GM19035 (cell line): ENCODE results near the gene PBXIP1.

Experiments used
- ATAC-seq: cut with Tn5 transposase; IDR thresholded peaks from one replicate; pipeline ENCODE4 v1.9.1; 2021; ENCODE audit not compliant: unreplicated experiment

The PBXIP1 gene

DNA sequence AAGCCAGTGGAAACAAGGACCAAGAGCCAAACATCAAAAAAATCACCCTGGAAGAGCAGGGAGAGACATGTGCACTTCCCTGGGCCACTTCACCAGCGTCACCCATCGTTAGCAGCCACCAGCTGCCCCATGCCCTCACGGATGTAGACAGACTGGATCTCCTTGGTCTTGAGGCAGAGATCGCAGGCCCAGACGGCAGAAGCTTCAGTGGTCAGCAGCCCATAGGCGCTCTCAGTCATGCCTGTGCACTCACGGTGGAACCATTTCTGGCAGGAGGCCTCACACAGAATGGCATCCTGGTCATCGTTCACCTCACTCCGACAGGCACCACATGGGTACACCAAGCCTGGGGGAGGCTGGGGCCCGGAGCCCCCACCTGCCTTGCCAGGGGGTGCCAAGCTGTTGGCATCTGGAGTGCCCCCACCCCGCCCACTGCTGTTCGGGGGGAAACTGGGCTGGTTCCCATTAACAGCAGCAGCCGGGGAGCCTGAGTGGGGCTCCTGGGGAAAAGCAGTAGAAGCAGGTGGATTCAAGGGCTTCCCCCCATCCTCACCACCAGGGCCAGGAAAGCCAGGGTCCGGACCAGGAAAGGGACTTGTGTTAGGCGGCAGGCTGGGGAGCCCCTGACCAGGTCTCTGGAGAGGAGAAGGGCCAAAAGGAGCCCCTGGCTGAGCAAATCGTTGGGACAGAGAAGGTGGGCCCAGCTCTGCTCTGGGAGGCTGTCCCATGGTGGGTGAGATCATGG lies 3.0 kb upstream of the PBXIP1 start:
- no peak for ATAC-seq

DNA sequence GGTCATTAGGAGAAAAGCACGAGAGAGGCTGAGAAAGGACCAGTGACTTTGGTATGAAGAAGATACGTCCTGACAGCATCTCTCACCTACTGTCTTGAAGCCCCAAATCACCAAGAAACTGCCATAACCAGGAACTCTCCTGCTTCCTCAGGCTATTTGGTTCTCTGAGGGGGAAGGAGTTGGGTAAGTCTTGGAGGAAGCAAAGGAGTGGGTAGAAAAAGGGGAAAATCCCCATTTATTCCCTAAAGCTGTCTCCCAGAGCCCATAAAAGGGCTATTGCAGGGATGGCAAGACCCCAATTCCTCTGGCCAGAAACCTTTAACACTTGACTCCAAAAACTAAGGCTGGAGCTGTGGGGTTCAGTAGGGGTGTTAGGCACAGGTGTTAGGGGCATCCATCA lies 2.1 kb upstream of the PBXIP1 start:
- ATAC-seq: no peak

DNA sequence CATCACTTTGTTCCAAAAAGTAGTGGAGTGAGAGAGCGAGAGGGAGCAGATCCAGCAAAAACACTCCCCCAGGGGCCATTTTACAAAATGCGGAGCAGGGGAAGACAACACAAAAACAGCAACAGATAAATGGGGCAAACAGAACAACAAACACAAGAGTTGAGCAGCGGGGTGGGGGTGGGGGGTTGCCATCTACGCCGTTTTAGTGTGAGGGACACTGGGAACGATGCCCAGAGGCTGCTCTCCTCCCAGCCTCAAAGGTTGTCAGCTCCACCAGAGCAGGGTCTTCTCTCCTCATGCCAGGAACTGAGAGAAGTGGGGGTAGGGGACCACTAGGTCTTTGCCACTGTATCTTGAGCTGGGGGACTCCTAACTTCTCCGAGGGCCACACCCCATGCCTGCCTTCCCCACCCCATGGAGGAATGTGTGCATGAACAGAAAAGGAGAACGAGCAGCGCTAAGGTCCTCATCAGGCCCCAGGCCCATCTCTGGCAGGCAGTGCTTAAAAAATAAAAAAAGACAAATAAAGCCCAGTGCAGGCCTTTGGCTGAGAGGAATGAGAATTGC lies 1.3 kb upstream of the PBXIP1 start:
- no peak for ATAC-seq

DNA sequence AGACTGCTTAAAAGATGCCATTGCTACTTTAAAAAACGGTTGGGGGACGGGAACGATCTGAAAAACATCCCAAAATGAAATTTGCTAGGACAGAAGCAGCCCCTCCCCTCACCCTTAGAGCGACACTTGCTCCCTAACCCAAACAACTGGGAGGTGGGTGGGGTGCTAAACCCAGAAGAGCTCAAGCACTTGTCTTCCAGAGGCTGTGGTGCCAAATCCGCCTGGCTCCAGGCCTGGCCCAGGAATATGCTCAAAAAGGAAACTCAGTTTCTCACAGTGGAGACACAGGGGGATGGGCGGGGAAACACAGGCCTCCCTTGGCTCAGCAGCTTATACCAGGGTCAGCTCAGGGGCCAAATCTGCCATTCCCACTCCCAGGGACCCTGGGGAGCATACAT lies 644 bp upstream of the PBXIP1 start:
- ATAC-seq: no peak

DNA sequence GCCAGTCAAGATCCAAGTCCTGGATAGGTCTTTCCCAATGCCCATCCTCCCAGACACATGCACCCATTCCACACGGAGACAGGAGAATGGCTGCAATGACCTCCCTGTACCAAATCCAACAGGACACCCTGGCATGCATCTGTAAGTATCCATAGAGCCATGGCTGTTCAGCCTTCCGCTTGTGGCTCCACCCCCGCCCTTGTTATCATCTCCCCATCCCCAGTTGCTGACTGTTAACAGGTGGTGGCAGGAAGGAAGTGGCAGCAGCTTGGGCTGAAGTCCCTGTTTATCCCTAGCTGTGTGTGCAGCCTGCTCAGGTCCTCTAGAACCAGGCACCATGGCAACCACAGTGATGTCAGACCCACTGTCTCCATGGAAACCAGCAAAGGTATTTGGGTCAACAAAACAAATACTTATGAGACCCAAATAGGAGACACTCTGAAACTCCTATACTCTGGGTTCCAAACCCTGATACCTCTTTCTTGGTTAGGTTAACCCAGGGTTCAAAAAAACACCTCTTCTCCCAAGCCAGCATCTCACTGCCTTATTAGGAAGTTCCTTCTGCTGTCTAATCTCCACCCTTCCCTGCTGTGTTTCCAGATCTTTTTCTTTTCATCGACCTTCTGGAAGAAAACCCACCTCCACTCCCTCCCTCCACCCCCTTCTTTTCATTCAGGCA lies 721 bp downstream of the PBXIP1 start:
- ATAC-seq: peak; percentile 50

DNA sequence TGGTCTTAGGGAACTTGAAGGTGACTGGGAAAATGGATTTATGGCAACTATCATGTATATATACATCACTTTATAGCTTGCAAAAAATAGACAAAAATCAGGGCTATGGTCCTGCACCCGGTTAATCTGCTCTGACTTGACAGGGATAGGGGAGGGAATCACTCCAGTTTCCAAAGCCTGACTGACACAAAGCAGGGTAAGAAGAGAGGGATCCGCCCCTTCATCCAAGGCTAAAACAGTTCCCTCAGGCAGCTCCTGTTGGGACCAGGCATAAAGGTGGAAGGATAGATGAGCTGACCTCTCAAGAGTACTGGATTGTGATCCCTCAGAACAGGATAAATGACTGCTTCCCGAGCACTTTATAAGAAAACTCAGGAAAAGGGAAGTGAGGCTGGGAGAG lies 1.4 kb downstream of the PBXIP1 start:
- no peak for ATAC-seq

DNA sequence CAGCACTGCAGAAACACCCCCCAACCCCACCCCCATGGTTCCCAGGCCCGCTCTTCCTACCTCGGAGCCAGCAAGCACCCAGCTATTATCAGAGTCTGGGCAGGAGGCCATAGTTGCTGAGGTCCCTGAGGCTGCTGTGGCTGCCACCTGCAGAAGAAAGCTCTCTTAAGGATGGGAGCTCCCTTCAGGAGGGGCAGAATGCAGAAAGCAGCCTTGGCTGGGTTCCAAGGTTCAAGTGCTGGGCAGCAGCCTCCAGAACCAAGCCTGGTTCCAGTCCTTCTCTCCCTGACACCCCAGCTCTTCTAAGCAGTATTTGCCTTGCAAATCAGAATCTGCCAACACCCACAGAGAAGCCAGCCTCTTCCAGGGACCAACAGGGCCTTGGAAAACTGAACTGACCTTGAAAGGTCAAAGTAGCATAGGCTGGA lies 2.3 kb downstream of the PBXIP1 start:
- no peak for ATAC-seq

DNA sequence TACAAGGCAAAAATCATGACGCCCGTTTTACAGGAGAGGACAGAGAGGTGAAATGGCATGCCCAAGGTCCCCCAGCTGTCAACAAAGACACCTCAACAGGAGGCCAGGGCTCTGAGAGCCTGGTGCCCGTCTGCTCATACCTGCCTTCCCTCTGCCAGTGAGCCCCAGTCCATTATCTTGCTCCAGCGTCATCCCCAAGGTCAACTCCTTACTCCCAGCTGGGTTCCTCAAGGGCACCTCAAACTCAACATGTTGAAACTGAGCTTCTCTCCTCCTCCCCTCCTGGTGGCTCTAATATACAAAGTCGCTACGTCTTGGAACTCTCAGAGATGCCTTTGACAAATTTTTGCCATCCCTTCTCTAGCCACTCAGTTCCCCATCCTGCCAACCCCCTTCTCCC lies 3.2 kb downstream of the PBXIP1 start:
- no peak for ATAC-seq

DNA sequence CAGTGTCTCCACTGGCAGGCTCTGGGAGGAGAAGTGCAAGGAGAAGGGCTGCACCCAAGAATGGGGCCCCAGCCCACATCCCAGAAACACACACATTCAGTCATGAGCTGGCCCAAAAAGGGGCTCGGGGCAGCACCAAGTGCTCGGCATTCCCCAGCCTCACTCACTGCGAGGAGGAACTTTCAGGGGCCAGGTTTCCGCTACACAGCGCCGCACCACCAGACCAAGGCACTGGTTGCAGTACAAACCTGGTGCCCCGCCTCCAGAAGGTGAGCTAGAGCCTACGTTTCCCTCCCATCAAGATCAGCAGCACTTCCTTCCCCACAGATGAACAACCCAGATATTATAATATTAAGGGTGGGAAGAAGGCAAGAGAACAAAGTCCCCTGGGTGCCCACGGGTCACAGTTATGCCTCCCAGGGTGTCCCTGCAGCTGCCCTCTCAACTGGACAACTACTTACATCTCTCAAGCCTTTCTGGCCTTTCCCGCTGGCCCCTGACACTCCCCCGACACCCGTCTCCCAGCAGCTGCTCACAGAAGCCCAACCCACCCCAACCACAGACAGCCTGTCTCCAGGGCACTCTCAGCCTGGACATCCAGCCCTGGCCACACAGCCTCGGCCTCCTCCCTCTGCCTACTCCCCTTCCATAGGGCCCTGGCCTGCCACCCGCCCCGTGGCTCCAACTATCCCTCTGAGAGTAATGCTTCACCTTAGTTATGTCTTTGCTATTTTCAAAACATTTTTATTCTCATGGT lies 3.8 kb downstream of the PBXIP1 start:
- ATAC-seq: no peak

DNA sequence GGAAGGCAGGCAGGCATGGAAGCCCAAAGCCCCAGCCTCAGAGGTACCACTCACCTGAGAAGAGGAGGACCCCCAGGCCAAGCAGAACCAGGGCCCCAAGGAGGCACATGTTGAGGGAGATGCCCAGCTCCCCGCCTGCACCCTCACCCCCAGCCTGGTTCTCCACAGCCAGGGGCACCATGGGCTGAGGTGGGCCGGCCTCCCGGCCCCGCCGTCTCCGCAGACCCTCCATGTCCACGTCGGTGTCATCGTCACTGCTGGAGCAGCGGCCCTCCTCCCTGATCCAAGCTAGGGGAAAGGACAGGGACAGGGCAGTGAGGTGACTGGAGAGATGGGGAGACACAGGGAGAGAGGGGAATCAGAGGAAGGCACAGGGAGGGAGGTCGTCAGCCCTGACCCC lies 7.8 kb downstream of the PBXIP1 start:
- no peak for ATAC-seq

DNA sequence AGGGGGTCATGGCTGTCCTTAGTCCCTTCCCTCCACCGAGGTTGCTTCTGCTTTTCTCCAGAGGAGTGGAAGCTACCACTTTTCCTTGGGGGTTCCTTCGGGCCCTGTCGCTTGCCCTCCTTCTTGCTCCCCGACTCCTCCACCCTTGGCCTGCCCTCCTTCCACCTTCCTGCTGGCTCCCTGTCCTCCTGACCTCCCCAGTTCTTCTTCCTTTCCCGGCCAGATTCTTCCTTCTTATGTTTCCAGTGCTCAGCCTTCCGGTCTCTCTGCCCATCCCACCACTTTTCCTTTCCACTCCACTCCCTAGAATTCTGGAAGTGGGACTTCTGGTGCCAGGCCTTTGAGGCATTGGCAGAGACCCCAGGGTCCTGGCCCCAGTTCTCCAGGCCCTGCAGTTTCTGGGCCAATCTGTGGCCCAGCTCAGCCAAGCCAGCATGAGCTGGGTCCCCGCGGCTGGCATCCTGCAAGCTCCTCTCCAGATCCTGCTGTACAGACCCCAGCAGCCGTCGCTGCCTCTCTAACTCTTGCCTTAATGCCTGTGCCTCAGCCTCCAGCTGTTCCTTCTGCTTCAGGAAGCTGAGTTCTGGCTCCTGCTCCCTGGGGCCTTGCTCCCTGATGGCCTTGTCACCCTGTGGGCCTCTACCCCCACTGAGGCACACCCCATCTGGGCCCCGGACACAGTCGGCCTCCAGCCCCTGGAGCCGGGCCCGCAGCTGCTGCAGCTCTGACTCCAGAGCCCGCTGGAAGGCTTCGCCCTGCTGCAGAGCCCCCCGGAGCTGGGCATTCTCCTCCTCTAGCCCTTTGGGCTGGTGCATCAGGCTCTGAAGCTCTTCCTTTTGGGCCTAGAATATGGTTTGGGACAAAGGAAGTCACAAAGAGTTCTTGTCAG lies 9.7 kb downstream of the PBXIP1 start:
- no peak for ATAC-seq

DNA sequence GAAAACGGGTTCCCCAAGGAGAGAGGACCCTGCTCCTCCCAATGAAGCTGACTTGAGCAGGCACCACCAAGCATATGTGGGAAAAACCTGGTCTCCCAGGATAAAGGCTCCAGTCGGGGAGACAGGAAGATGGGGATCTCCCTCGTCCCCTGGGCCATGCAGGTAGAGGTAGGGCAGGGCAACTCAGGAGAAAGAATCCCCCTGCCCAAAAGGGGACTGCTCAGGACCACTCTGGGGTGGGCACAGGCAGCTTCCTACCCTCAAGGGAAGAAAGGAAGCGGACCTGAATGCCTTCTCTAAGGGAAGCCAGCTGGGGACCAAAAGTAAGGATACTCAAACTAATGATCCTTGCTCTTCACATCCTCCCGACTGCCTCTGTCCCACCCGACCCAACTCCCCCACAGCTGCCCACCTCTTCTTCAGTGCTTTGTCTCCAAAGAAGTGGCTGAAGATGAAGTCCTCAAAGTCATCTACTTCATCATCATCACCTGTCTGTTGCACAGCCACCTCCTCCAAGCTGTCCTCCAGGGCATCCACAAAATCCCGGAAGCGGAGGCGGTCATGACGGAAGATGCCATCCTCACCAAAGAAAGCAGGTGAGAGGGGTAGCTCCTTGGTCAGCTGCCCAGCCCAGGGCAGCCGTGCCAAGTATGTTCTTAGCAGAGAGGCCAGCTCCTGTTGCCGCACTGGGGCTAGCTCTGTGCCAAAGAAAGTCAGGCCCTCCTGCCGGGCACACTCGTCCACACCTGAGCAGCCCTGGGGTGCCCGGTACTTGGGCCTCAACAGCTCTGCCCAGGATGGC lies 10.5 kb downstream of the PBXIP1 start:
- ATAC-seq: no peak

DNA sequence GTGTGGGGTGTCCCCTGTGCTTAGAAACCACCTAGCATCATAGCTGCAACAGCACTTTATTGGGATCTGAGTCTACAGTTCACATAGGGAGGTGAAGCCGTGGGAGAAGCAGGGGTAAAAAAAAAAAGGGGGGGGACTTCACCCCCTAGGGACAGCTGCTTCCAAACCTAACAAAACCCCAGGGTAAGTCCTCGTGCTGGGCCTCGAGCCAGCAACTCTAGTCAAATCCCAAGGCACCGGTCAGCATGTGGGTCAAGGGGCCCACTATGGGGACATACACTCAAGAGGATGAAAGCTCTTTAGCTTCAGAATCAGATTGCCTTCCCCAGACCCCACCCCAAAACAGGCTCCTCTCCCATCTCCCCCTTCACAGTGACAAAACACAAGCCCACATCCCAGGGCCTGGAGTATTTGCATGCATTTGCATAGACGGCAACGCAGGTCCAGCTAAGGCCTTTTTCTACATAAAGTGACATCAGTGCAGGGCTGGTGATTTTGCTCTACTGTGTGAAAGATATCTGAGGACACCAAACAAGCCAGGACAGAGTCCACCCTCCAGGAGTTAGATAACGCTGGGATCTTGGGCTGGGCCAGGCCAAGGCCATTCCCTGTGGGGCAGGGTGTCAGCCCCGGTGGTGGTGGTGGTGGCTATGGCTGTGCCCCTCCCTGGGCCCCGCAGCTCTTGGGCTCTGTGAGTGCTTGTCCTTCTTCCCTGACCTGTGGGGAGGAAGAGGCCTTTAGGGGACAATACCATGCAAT lies 11.3 kb downstream of the PBXIP1 start:
- ATAC-seq: no peak

DNA sequence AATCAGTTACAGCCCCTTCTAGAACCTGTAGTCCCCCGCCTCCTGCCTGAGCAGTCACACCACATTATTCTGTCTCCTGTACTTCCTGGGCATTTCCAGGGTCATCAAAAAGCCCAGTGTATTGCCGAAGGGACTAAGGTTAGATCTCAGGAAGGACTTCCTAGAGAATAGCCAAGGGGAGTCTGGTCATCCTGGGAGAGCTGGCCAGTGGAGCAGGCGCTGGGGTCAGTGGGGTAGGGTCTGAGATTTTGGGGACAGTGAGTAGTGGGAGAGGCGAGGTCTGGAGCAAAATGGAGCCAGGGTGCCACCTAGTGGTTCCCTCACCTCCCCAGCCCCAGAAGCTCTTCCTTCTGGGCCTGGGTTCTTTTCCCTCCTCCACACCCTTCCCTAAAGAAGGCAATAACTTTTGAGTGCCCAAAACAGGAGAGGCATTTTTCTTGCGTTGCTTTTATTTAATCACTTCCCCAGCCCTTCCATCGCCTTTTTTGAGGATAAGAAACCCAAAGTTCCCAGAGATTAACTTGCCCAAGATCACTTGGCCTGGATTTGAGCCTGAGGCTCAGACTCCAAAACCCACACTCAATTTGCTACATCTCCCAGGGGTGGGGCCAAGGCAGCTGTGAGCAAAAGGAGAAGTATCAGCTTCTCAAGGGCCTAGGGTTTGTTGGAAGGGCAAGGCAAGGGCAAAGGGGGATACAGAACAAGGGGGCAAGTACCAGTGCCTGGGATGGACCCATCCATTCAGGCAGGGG lies 12.1 kb downstream of the PBXIP1 start:
- ATAC-seq: no peak

DNA sequence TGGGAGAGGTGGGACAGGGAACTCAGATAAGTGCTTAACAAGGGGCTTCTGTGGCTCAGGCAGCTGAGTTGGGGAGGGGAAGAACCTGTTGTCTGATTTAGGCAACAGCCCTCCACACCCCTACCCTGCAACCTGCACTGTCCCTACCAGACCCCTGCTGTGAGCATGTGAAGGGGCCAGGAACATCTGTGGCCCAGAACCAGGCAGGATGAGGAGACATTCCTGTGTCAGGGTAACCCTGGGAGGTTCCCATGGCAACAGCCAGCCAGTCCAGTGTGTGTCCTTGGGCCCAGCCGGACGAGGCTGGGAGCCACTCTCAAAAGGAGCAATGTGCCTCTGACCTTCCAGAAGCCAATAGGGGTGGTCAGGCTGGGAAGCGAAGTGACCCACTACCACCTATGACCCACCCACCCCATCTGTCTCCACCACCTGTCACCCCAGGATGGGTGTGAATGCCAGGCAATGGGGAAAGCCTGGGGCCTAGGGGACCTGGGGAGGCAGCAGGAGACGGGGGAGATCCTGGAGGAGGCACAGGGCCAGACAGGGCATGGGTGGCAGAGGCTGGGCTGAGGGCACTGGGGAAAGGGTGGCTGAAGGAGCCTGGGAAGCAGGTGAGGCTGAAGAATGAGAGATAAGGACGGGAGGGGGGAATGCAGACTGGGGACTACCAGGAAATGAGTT lies 14.4 kb downstream of the PBXIP1 start:
- no peak for ATAC-seq

DNA sequence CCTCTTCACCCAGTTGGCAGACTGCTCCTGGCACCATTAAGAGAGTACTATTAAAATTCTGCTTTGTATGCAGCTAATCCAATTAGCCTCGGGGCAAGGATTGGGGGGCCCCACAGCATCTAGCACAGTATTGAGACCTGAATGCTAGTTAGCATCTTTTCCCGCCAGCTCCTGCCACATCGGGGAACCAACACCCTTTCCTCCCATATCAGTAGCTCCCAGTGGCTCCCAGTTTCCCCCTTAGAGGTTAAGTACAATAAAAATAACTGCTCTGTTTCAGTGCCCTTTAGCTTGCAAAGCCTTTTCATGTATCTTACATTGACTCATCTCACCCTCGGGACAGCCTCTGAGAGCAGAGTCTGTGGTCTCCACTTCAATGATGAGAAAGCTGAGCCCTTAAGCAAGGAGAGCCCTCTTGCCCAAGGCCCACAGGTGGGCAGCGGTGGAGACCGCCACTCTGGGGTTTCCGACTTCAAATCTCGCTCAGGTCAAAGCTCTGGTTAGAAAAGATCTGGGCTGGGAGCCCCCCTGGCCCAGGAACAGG lies 15.2 kb downstream of the PBXIP1 start:
- no peak for ATAC-seq

DNA sequence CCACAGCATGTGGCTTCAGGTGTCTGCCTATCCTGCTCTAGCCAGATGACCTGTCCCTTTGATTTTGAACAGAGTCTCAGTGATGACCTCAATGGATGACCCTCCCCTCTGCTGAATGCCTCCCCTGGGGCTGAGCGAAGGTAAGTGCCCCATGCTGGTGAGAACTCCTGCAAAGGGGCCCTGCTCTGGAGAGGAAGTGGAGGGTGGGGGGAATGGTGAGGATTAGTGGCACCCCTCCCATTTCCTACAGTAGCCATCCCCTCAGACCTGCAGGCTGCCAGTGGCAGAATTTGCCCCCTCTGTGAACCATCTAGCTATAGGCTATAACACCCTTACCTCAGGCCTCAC lies 15.7 kb downstream of the PBXIP1 start:
- no peak for ATAC-seq
